DMS 273 treated with DMSO at 0.1 percent for 48 hours (cell line): ENCODE data around the gene DUT.
A peak's percentile ranks its signal among the peaks of the same experiment; 100 is the strongest.
"Not testable (repeated sequence)": the region's sequence is repeated elsewhere in the genome, so short reads cannot be mapped to it uniquely, and the experiment has no call there.

Experiments used
- DNase-seq: peaks from one replicate; lab custom pipeline; 2025; lab: John Stamatoyannopoulos, UW

Gene DUT

DNA sequence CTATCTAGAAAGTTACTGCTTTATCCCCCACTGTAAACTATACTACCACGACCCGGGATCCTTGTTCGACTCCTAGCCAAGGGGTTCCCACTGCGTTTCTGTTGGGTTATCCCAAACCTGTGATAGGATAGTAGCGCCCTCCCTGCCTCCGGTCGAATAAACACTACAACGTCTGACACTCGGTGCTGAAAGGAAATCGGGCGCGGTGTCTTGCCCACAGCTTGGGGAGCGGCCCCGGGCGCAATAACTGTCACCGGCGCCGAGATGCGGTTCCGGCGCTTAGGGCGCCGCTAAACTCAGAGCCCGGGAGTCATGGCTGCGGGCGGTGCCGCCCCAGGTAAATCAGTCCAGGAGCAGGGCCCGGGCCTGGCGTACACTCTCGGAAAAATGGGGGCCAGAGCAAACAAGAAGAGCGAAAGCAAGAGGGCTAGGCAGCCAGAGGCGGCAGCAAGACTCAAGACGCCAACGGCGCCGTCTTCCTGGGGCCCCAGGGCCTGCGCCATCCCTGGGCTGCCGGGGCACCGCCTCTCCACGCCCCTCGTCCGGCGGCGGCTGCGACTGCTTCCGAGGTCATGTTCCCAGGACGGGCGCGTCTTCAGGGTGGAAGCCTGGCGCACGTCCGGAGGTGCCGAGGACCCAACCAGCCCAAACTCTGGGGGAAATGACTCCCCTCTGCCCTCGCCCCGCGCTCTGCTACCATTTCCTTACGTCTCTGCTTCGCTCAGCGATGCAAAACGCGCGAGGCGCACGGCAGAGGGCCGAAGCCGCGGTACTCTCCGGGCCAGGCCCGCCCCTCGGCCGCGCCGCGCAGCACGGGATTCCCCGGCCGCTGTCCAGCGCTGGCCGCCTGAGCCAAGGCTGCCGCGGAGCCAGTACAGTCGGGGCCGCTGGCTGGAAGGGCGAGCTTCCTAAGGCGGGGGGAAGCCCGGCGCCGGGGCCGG, at the start of gene DUT:
Gene DUT (plus strand): TSS at position 575 of the 941 bp plus-strand sequence. CDS start 87 bp downstream, at position 662.
- DNase-seq: peak; percentile 1

DNA sequence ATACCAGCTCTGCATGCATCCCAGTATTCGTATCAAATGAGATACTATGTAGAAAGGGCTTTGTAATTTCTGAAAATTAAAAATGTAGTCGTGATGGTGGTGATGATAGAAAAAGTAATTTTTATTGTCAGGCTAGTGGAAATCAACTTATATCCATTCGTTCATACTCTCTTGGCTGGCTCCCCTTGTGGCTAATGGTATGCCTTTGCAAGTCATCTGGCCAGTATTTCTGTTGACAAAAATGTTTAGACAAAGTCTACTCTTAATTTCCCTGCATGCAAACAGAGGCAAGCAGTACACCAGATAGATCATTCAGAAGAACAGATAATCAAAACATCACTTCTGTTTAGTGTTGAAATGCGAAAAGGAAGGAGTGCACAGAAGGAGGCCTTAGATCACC, 49.6 kb upstream of the DUT start:
- no peak for DNase-seq

GRCh38 chr15:48282216-48282615, 49.0 kb upstream of the DUT start:
- DNase-seq: no peak

- DNase-seq: no peak
Measured at GRCh38 chr15:48283396-48284145, 47.7 kb upstream of the DUT start.

DNA sequence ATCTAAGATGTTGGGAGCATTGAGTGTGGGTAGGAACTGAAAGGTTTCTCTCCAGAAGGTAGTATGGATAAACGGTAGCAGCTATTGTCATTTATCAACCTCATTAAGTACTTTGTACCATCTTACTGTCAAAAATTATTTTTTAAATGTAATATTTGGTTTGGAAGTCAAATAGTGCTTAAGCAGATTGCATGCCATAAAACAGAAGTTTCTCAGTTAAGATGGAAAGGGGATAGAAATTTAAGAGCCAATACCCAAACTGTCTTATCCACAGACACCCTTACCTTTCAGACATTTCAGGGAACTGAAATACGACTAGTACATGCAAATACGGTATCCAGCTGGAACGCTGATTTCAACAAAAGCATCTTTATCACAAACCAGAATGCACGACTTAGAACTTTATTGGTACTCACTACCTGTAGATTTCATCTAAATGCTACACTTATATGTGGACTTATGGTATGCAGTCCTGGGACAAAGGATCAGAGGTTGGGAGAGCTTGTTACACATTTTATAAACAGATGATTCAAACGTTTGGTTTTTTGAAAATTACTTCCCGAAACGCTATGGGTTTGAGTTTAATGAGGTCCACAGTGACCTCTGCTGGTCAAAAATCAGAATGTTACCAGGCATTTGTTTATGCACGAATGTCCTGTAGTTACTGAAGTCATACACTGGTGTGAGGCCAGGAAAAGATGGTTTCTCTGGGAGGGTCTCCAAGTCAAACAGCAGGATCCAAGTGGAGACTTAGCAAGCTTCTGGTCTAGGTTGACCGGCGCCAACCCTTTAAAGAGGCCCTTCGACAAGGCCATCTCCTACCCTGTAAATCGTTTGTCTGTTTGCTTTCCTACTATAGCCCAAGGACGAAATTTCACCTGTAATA, 45.7 kb upstream of the DUT start:
- DNase-seq: peak; percentile 17

GRCh38 chr15:48289628-48290027, 41.6 kb upstream of the DUT start:
- no peak for DNase-seq

- no peak for DNase-seq
Measured at GRCh38 chr15:48292458-48292857, 38.8 kb upstream of the DUT start.

GRCh38 chr15:48297668-48298067, 33.6 kb upstream of the DUT start:
- DNase-seq: no peak

- no peak for DNase-seq
Measured at GRCh38 chr15:48298914-48299313, 32.3 kb upstream of the DUT start.

DNA sequence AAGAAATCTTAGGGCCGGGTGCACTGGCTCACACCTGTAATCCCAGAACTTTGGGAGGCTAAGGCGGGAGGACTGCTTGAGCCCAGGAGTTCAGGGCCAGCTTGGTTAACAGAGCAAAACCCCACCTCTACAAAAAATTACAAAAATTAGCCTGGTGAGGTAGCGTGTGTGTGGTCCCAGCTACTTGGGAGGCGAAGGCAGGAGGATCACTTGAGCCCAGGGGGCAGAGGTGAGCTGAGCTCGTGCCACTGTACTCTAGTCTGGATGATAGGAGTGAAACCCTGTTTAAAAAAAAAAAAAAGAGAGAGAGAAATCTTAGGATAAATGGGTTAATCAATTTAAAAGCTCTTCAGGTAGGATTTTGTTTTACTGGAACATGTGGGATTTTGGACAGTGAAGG, 31.2 kb upstream of the DUT start:
- DNase-seq: no peak

GRCh38 chr15:48304398-48304797, 26.8 kb upstream of the DUT start:
- no peak for DNase-seq

DNA sequence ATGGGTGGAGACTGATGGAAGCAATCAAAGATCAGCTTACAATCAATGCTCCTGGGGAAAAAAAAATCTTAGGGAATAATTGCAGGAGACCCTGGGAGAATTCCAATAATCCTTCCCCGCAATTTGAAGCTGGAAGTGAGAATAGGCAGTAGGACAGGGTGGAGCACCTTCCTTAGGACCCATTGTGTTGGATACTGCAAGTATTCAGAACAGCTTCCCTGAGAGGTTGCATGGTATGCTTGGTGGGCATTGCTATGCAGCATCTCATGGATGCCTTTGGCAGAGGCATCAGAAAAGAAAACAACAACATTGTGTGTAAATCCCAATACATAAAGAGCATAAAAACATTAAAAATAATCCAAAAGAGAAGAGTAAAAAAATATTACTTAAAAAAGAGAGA, 24.6 kb upstream of the DUT start:
- no peak for DNase-seq

GRCh38 chr15:48307586-48307985, 23.6 kb upstream of the DUT start:
- DNase-seq: no peak

DNA sequence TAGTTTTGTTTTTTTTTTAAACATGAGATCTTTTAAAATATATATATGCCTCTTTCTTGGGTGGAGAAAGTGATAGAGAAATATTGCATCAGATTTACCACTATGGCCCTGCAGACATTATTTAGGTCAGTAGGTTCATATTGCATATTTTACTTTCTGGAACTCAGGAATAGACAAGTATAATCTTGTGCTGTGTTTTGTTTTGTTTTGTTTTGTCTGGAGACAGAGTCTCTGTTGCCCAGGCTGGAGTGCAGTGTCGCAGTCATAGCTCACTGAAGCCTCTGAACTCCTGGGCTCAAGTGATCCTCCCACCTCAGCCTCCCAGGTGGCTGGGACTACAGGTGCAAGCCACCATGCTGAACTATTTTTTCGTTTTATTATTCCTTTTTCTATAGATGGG, 21.5 kb upstream of the DUT start:
- no peak for DNase-seq

DNA sequence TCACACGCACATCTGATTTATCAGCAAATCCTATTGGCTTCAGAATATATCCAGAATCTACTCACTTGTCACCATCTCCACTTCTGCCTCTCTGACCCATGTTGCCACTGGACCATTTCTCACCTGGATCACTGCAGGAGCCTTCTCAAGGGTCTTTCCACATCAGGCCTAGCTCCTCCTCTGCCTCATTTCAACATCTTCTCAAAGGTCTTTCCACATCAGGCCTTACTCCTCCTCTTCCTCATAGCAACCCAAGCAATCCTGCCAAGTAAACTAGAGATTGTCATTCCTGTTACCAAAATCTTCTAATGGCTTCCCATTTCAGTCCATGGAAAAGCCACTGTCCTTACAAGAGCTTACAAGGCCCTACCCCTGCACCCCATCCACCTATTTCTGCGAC, 18.0 kb upstream of the DUT start:
- DNase-seq: no peak

DNA sequence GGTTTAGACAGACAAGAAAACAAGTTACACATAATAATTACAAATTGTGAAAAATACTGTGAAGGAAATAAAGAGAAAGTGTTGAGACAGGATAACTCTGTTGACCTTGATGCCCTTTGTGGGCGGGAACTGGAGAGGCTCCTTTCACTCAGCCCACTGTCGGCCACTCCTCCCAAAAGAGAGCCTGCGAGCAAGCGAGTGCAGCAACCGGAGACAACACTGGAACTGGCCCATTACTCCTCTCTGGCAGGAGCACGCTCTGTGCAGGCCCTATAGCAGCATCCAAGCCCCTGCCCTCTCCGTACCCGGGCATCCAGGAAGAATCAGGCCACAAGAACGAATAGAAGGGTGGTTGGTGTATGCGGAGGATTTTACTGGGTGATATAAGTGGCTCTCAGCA, 16.2 kb upstream of the DUT start:
- no peak for DNase-seq

GRCh38 chr15:48317221-48317620, 14.0 kb upstream of the DUT start:
- no peak for DNase-seq

DNA sequence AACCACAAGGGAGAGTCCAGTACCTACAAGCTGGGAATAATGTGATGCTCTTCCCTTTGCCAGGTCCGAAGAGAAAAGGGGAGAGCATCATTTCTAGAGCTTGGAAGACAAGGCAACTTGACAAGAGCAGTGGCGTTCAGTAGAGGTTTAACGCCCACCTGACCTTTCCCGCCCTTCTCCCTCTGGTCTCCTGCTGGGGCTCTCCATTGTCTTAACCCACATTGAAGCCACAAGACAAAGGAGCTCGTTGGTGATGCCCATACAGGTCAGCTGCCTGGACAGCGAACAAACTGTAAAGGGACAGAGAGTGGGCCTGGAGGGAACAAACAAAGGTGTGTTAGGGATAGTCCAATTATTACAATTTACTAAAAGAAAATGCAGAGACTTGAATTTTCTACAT, 13.1 kb upstream of the DUT start:
- DNase-seq: no peak

DNA sequence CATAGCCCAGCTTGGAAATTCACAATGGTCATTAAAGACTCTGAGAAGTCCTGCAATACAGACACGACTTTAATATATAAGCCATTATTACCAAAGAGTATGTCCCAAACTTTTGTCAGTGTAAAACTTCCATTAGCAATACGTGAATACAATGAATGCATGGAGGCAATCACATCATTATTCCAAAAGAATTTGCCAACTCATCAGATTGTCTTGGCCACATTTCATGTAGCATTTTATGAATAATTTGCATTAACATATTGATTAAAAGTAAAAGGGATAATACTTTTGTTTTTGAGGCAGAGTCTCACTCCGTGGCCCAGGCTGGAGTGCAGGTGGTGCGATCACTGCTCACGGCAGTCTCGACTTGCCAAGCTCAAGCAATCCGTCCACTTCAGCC, 7.9 kb upstream of the DUT start:
- DNase-seq: no peak

DNA sequence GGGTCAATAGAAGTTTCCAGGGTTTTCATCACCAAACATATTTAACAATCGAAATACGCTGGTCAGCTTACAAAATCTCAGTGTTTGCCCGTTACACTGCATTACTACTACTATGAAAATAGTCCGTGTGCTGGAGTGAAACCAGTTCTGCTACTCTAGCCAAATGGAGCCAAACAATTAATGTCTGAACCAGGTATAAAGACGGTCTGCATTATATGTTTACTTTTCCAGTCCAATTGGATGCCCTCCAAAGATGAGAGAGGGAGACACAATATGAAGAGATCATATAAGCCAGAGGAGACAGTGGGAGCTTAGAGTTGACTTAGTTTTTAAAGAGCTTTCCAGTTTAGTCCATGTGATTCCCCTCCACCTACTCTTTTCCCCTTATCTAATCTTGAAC, 6.3 kb upstream of the DUT start:
- DNase-seq: no peak

- no peak for DNase-seq
Measured at GRCh38 chr15:48325400-48325799, 5.8 kb upstream of the DUT start.

DNA sequence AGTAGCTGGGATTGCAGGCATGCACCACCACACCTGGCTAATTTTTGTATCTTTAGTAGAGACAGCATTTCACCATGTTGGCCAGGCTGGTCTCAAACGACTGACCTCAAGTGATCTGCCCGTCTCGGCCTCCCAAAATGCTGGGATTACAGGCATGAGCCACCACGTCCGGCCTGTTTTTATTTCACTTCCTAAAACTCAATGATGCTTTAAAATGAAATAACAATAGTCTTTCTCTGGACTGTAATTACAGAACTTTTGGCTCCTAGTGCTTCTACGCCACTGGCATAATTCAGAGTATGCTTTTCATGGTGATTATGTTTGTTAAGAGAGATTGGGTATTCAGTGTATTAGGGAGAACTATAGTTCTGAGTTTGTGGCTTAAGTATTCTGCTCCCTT, 5.0 kb upstream of the DUT start:
- not testable (repeated sequence) for DNase-seq
